GM15510 (cell line): ENCODE results near the gene DOC2A.

Experiments
- POLR2A ChIP-seq: IDR thresholded peaks from 3 replicates; pipeline ENCODE4 v1.6.1; 2011; ENCODE audit warnings: borderline replicate concordance; ENCODE audit not compliant: insufficient read length; ENCODE audit errors: extremely low read depth

Gene DOC2A

DNA sequence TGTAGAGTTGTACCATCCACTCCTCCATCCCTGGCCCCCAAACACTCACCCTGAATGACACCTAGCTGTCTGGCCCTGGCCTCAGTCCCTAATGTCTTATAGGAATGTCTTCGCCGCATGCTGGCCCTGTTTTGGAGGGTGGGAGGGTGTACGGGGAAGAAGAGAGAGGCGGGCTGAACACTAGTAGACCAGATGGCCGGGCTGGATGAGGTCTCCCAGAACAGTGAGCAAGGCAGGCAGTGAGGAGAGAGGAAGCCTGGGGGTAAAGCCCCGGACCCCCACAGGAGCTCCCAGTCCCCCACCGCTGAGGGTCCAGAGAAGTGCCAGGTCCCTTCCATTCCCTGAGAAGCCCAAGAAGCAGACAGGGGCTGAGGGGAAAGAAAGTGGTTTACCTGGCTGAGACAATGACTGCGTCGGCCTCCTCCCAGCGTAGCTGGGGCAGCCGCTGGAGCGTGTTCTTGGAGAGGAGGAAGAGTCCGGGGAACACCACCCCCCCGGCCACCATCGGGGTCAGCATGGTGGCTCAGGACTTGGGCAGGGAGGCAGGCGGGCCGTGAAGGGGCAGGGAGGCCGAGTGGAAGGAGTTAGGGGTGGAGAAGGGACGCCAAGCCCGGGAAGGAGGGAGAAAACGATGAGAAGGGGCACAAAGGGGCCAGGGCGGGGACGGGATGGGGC lies 19.3 kb upstream of the DOC2A start:
- no peak for TF ChIP-seq POLR2A

DNA sequence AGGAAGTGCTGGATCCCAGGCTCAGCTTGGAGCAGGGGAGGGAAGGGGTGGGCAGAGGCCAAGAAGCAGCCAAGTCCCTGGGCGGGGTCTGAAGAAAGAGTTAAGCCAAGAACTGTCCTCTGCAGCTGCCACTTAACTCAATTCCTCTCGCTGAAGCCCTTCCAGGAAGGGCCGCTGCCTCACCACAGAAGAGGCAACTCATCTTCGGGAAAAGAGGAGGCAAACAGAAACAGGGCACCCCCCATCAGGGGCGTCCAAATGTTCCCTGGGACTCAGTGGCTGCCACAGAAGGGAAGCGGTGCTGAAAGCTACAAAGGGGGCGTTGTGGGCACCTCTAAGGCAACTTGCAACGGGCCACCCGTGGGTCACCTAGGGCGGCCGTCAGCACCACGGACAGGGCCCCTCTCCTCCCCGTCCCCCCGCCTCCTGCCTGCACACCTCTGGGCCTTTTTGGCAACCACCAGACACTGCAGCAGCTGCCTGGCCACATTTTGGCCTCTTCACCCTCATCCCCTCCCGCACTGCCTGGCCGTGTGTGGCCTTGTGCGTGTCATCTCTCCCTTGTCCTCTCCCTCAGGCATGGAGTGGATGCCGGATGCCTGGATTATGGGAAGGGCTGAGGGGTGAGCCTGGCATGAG lies 17.7 kb upstream of the DOC2A start:
- TF ChIP-seq POLR2A = no peak

DNA sequence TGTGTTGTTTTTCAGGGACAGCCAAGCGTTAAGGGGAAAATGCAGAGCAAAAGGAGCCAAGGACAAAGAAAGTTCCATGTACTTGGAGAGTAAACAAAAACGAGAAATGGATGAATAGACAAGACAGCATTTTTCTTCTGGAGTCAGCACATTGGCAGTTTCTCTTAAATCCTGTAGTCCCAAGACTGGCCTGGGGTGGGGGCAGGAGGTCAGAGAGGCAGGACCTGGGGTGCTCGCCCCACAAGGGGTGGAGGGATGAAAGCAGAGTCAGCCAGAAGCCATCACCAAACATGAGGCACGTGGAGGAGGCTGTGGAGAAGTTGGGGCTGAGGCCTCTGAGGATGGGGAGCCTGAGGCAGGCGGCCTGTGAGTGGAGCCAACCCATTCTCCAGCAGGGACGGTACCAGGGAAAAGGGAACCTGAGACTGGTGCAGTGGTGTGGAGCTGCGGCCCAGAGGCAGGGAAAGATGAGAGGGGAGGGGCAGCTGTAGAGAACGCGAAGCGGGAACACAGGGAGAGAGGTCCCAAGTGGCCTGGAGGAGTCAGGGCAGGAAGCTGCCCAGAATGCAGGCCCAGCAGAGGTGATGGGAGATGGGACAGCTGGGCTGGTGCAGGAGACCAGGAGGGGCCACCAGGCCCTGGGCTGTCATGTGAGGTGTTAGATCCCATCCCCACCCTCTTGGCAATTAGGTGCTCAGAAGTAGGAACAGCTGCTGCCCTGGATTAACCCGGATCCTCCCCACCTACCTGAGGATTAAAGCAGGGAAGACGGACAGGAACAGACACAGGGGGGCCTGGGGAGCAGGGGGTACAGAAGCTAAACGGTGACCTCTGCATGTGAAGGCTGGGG lies 17.0 kb upstream of the DOC2A start:
- no peak for TF ChIP-seq POLR2A

- no peak for TF ChIP-seq POLR2A
These were observed 15.6 kb upstream of the DOC2A start for GRCh38 chr16:30026449-30026848.

GRCh38 chr16:30025574-30025973 lies 14.7 kb upstream of the DOC2A start:
- TF ChIP-seq POLR2A = no peak

- TF ChIP-seq POLR2A = no peak
These were observed 14.3 kb upstream of the DOC2A start for GRCh38 chr16:30025156-30025555.

GRCh38 chr16:30024451-30024850 lies 13.6 kb upstream of the DOC2A start:
- TF ChIP-seq POLR2A = no peak

GRCh38 chr16:30023586-30023985 lies 12.8 kb upstream of the DOC2A start:
- no peak for TF ChIP-seq POLR2A

- no peak for TF ChIP-seq POLR2A
These were observed 12.1 kb upstream of the DOC2A start, which contains the start of gene C16orf92 for GRCh38 chr16:30022887-30023286. TSS of gene C16orf92 (plus strand) at chr16:30023198. CDS start at chr16:30023341, 143 bp downstream.

GRCh38 chr16:30018731-30019158 lies 7.9 kb upstream of the DOC2A start:
- no peak for TF ChIP-seq POLR2A

DNA sequence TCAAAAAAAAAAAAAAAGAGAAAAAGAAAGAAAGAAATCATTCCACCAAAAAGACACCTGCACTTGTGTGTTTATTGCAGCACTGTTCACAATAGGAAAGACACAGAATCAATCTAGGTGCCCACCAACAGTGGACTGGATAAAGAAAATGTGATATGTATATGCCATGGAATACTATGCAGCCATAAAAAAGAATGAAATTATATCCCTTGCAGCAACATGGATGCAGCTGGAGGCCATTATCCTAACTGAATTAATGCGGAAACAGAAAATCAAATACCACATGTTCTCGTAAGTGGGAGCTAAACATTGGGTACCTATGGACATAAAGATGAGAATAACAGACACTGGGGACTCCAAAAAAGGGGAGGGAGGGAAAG lies 6.4 kb upstream of the DOC2A start:
- TF ChIP-seq POLR2A = no peak

DNA sequence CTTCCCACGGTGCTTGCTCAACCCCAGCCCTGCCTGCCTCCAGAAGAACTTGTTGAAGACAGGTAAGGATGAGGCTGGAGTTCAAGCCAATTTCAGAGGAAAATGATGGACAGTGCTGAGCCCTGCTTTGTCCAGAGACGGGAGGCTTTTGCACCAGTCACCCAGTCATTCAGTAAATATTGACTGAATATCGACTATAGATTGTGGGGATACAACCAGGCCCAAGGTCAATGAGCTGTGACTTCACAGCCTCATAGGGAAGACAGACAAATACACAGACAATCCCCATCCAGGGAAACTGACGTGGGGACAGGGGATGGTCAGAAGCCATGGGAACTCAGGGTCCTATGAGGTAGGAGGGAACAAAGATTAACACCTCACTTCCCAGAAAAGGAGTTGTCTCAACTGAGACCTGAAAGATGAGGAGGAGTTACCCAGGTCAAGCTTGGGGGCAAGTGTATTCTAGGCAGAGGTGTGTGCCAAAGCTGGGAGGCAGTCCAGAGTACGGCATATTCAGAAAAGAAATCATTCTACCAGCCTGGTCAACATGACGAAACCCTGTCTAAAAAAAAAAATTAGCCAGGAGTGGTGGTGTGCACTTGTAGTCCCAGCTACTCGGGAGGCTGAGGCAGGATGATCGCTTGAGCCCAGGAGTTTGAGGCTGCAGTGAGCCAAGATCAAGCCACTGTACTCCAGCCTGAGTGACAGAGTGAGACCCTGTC lies 5.9 kb upstream of the DOC2A start:
- no peak for TF ChIP-seq POLR2A

DNA sequence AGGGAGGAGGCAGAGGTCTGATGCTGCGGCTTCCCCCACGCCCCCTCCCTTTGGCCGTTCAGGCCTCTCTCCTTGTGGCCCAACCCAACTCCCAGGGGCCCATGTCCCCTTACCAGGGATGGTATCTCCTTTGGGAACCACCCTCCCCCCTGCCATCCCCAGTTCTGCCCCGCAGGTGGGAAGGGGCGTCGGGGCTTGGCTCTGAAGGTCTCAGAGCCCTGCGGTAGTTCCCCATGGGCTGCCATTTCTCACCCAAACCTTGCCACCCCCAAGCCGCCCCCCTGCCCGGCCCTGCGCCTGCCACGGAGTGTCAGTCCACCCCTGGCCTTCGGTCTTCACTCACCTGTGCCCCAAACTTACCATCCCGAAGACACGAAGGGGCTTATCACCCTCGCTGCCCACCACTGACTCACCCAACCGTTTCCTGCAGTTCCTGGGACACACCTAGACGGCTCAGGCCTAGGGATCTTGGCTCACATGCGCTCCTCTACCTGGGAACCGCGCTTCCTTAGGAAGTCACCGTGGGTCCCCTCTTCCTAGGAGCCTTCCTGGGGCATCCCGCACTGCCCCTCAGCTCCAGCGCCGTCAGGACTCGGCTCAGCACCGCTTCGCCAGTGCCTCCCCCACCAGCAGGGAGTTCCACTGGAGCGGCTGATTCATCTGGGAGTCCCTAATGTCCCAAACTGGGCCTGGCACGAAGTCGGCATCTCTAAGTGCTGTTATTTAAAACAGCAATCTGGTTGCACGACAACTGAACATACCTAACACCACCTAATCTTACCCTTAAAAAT lies 1.1 kb upstream of the DOC2A start:
- TF ChIP-seq POLR2A = no peak

- TF ChIP-seq POLR2A = no peak
These were observed 610 bp downstream of the DOC2A start for GRCh38 chr16:30009990-30010843.
